GM19438 (cell line): ENCODE measurements around the gene ETDA.
A peak's percentile ranks its signal among the peaks of the same experiment; 100 is the strongest.
"Not testable (repeated sequence)": the region's sequence is repeated elsewhere in the genome, so short reads cannot be mapped to it uniquely, and the experiment has no call there.

Experiments
- ATAC-seq: cut with Tn5 transposase; IDR thresholded peaks from one replicate; pipeline ENCODE4 v1.9.1; 2021; ENCODE audit warnings: low read depth; ENCODE audit not compliant: unreplicated experiment

Gene ETDA

GRCh38 chrX:135252011-135252518 is at the start of gene ETDA:
TSS of gene ETDA (plus strand) at chrX:135252061. CDS start at chrX:135253277, 1,216 bp downstream.
- ATAC-seq: not testable (repeated sequence)

DNA sequence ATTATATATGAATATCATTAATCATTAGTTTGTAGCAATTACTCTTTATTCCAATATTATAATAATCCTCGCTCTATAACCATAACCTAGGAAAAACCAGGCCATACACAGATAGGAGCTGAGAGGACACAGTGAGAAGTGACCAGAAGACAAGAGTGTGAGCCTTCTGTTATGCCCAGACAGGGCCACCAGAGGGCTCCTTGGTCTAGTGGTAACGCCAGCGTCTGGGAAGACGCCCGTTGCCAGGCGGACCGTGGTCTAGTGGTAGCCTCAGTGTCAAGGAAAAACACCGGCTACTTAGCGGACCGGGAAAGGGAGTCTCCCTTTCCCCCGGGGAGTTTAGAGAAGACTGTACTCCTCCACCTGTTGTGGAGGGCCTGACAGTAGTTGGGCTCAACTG is 45.4 kb upstream of the ETDA start:
- not testable (repeated sequence) for ATAC-seq

DNA sequence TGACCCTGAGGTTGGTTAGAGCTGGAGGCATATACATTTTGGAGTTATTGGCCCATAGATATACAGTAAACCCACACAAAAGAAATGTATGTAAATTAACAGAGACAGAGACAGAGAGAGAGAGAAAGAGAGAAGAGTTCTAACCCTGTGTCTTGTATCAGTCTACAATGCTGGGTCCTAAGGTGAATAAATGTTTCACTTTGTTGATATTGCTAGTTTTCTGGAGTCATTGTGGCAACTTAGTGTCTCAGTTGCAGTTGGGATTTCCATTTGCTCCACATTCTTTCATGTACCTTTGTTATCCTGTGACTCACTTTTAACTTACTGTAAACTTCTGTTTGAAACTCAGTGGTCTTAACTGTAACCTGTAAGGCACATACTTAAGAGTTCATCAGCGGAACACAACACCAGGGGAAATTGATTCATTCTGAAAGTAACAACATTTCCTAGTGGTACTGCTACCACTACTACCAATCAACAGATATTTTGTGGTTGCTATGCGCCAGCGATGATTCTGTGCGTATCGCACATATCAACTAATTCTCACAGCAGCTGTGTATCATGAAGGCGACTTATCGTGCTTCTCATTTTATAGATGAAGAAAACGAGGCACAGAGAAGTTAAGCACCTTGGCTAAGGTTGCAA is 38.5 kb upstream of the ETDA start:
- ATAC-seq: no peak

DNA sequence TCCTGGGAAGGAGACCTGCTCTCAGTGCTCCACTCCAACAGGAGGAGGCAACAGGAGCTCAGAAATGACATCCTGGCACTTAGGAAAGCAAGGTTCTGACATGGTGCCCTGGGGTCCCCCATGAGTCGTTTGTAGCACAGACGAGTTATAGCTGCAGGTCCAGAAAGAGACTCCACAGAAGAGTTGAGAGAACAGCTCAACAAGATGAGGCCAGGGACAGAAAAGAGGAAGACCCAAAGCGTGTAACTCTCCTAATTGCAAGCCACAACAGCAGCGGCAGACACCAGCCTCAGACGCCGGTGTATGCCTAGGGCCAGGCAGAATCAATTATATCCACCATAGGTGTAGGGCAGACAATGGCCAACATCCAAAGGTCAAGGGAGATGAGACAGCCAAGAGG is 5.9 kb upstream of the ETDA start:
- ATAC-seq: not testable (repeated sequence)

DNA sequence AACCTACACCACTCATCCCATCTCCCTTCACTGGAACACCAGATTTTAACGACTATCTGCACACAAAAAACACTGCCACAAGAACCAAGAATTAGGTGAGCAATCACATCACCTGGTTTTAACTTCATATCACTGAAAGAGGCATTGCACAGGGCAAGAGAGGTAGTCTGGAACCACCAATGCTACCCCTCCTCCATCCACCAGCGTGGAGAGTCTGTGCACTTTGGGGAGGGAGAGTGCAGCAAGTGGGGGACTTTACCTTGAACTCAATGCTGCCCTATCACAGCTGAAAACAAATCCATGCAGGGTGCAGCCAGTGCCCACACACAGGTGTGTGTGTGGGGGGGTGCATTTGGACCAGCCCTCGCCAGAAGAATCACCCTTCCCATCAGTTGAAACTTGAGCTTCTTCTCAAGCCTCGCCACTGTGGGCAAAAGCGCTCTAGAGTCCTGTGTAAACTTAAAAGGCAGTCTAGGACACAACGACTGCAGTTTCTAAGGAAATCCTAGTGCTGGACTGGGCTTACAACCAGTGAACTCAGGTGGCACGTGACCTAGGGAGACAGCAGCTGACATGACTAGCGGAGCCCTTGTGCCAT is 4.3 kb downstream of the ETDA start:
- not testable (repeated sequence) for ATAC-seq

DNA sequence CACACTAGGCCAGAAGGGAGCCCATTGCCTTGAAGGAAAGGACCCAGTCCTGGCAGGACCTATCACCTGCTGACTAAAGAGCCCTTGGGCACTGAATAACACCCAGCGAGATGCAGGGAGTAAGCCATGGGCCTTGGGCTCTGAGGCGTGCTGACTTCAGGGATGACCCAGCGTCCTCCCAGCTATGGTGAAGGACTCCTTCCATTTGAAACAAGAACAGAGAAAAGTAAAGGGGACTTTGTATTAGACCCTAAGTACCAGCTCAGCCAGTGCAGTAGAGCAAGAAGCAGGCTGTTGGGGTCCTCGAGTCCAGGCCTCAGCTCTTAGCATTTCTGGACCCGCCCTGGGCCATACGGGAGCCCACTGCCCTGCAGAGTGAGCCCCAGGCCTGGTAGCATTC is 5.1 kb downstream of the ETDA start:
- no peak for ATAC-seq

DNA sequence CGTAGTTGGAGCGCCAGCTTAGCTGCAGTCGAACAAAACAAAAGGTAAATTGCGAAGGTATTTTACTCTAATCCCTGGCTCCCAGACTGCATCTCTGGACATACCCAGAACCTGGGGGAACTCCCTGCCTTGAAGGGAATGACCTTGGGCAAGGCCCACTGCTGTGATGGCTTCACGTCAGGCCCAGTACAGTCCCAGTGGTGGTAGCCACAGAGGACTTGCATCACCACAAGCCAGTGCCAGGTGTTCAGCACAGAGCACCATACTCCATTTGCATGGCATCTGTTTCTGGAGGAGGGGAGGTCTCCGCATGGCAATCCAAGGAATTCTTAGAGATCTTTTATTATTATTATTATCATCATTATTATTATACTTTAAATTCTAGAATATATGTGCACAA is 5.6 kb downstream of the ETDA start:
- no peak for ATAC-seq

DNA sequence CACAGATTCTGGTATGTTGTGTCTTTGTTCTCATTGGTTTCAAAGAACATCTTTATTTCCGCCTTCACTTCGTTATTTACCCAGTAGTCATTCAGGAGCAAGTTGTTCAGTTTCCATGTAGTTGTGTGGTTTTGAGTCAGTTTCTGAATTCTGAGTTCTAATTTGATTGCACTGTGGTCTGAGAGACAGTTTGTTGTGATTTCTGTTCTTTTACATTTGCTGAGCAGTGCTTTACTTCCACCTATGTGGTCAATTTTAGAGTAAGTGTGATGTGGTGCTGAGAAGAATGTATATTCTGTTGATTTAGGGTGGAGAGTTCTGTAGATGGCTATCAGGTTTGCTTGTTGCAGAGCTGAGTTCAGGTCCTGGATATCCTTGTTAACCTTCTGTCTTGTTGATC is 9.1 kb downstream of the ETDA start:
- not testable (repeated sequence) for ATAC-seq

DNA sequence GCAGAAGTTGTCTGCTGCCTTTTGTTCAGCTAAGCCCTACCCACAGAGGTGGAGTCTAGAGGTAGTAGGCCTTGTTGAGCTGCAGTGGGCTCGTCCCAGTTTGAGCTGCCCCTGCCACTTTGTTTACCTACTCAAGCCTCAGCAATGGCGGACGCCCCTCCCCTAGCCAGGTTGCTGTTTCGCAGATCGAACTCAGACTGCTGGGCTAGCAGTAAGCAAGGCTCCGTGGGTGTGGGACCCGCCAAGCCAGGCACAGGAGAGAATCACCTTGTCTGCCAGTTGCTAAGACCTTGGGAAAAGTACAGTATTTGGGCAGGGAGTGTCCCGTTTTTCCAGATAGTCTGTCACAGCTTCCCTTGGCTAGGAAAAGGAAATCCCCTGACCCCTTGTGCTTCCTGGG is 11.5 kb downstream of the ETDA start:
- ATAC-seq: not testable (repeated sequence)

GRCh38 chrX:135264206-135264605 is 12.3 kb downstream of the ETDA start:
- ATAC-seq: no peak

DNA sequence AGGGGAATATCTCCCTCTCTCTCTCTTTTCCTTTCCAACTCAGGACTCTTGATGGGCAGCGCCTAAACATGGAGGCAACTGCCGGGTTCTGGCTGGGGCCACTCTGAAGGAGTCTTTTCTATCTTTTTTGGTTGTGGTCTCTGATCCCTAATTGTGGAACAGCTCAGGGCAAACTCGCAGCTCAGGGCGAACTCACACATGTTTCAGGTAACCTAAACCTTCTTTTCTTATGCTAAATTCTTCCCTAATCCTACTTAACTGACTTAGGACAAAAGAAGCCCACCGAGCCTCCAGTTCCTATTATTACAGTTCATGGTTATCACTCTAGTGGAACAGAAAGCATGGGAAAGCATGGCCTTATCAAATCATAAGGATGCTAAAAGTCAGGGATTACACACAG is 21.3 kb downstream of the ETDA start:
- no peak for ATAC-seq

GRCh38 chrX:135275973-135276372 is 24.1 kb downstream of the ETDA start:
- ATAC-seq: no peak

DNA sequence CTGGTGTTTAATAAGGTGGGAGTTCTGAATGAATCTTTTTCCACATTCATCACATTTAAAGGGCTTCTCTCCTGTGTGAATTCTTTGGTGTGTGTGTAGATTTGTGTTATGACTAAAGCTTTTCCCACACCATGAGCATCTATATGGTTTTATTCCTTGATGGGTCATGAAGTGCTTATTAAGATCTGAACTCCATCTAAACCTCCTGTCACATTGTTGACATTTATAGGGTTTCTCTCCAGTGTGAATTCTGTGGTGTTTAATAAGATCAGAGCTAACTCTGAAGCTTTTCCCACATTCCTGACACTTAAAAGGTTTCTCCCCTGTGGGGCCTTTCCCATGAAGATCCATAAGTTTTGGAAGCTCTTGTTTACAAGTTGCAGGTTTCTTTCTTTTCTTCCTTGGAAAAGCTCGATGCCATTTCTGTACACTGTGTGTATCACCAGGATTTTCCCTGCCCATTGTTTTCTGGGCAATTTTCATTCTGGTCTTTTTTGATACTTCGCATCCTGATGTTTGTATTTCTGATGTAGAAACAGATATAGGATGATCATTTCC is 35.5 kb downstream of the ETDA start:
- no peak for ATAC-seq

- ATAC-seq: peak; percentile 92
These were observed 43.5 kb downstream of the ETDA start for GRCh38 chrX:135295238-135295943.

GRCh38 chrX:135295944-135296305 is 44.1 kb downstream of the ETDA start:
- peak; percentile 60 for ATAC-seq

DNA sequence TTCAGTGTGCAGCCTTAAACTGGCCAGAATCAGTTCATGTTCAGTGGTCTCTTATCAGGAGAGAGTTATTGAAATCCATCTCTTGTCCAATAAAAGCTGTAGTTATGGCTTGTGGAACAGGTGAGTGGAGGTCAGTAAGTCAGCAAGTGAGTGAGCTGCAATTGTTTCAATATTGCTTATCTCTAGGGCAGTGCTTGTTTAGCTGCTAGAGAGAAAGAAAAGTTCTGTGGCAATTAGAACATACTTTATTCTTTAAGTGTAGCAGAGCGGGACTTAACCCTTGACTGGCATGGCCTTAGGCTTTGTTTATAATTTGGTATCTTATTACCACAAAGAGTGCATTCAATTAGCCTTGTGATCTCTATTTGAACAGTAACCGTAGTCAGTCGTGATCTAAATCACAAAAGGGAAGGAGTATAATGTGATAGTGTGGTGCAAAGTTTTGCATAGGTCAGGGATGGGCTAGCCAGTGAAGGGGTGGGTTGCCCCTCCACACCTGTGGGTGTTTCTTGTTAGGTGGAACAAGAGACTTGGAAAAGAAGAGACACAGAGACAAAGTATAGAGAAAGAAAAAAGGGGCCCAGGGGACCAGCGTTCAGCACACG is 50.5 kb downstream of the ETDA start:
- no peak for ATAC-seq
